Thyroid gland (tissue), 4 donors: ENCODE results near the gene CDHR2. TPM values are rescaled to one million over a fixed set of nuclear protein-coding genes. Genes with fewer than 3 reads are reported as not detected.

Source experiments
- DNase-seq, 2 donors: peaks; one replicate each; pipeline ENCODE4 v3.0.0-alpha.2; 2019
- H3K27ac ChIP-seq, 3 donors: fragments of 200-600 bp; sonication (generic); 1 replicate in 2 of 3; 2 replicates in 1 of 3; pipeline ENCODE4 v1.5.1; 2016 to 2019; ENCODE audit warnings: mild to moderate bottlenecking in 1 of 3, moderate library complexity in 1 of 3
- H3K27me3 ChIP-seq: fragments of 200-600 bp; sonication (generic); one replicate; pipeline ENCODE4 v1.5.1; 2019
- H3K36me3 ChIP-seq, 2 donors: fragments of 200-600 bp; sonication (generic); one replicate each; pipeline ENCODE4 v1.5.1; 2016 to 2019
- H3K4me1 ChIP-seq, 2 donors: fragments of 200-600 bp; sonication (generic); one replicate each; pipeline ENCODE4 v1.5.1; 2017 to 2019
- H3K4me3 ChIP-seq, 3 donors: fragments of 200-600 bp; sonication (generic); replicated peaks in 1 of 3; 1 replicate in 2 of 3; 2 replicates in 1 of 3; pipeline ENCODE4 v1.5.1; 2016; ENCODE audit warnings: mild to moderate bottlenecking in 1 of 3
- H3K9me3 ChIP-seq: fragments of 200-600 bp; sonication (generic); one replicate; pipeline ENCODE4 v1.5.1; 2017
- CTCF ChIP-seq, 6 experiments: fragments of 200-600 bp in 3 of 6; fragments of 450-650 bp in 3 of 6; sonication (generic) in 3 of 6; IDR thresholded peaks; one replicate each; pipeline ENCODE4 v1.5.1; 2016 to 2019; ENCODE audit warnings: antibody characterized with exemption in 6 of 6, mild to moderate bottlenecking in 2 of 6, inconsistent platforms in 1 of 6, moderate library complexity in 1 of 6
- POLR2A ChIP-seq, 2 donors: fragments of 450-650 bp; IDR thresholded peaks; one replicate each; pipeline ENCODE4 v1.6.1; 2017; ENCODE audit warnings: antibody characterized with exemption in 2 of 2, mild to moderate bottlenecking in 2 of 2, moderate library complexity in 1 of 2
- WGBS, 2 donors: methylation state at CpG; one replicate each; pipeline ENCODE4 v1.1.5; 2017; 5-methylcytosine and 5-hydroxymethylcytosine counted together
- intact Hi-C: fragments of 100-400 bp; cut with DNase I; formaldehyde crosslinking; loops from one replicate; pipeline ENCODE4 v1.15.1; 2023
- total RNA-seq, 4 donors: library from RNA; depleted of rRNA; stranded (reverse); fragments of >200 nt; gene quantifications; one replicate each; pipeline ENCODE4 v1.2.3, GENCODE V29; 2016

Gene CDHR2
- total RNA-seq, 4 donors from 2014 or later: 0.11 TPM; not detected in 3

GRCh38 chr5:176624938-176625337 is 75.8 kb downstream of the CDHR2 start:
- no peak for DNase-seq
- Histone ChIP-seq H3K4me3 (no peak overlapping the region), H3K27ac (no peak overlapping the region), H3K27me3 (peaks cover 31% of the 10 kb centered on the region), H3K4me1 (peaks cover 0 to 15% of the 10 kb centered on the region in 2 donors), H3K9me3 (no peaks in the 10 kb centered on the region), H3K36me3 (no peaks in the 10 kb centered on the region)
- WGBS, 2 donors: 65 to 74% methylated on average over 9 of the region's 9 CpGs
- no peak for TF ChIP-seq CTCF (IDR thresholded peaks at IDR 0.05)
- no peak for TF ChIP-seq POLR2A (IDR thresholded peaks at IDR 0.05)
- intact Hi-C loops: no loop called here

GRCh38 chr5:176625512-176625911 is 76.4 kb downstream of the CDHR2 start:
- Histone ChIP-seq H3K4me3 (no peak overlapping the region), H3K27ac (no peak overlapping the region), H3K4me1 (peaks cover 1 to 15% of the 10 kb centered on the region in 2 donors), H3K36me3 (no peaks in the 10 kb centered on the region), H3K27me3 (peaks cover 27% of the 10 kb centered on the region), H3K9me3 (no peaks in the 10 kb centered on the region)
- TF ChIP-seq CTCF (IDR thresholded peaks at IDR 0.05) (no peak), POLR2A (IDR thresholded peaks at IDR 0.05) (no peak)
- DNase-seq: no peak
- intact Hi-C loops: no loop called here
- 81 to 85% methylated on average over 2 of the region's 2 CpGs for WGBS, 2 donors

GRCh38 chr5:176625966-176626875 is 77.1 kb downstream of the CDHR2 start:
- Histone ChIP-seq H3K4me1 (peaks cover 3 to 15% of the 10 kb centered on the region in 2 donors), H3K27ac (no peak overlapping the region), H3K36me3 (no peaks in the 10 kb centered on the region), H3K9me3 (no peaks in the 10 kb centered on the region), H3K4me3 (no peak overlapping the region), H3K27me3 (peaks cover 25% of the 10 kb centered on the region)
- no peak for DNase-seq
- intact Hi-C loops: no loop called here
- TF ChIP-seq POLR2A (IDR thresholded peaks at IDR 0.05): no peak
- TF ChIP-seq CTCF (IDR thresholded peaks at IDR 0.05): no peak
- WGBS, 2 donors: 45 to 55% methylated on average over 21 to 25 of the region's 25 CpGs

- Histone ChIP-seq H3K4me3 (no peak overlapping the region), H3K27ac (no peak overlapping the region), H3K27me3 (peaks cover 22% of the 10 kb centered on the region), H3K9me3 (no peaks in the 10 kb centered on the region), H3K4me1 (peaks cover 3 to 15% of the 10 kb centered on the region in 2 donors), H3K36me3 (no peaks in the 10 kb centered on the region)
- WGBS, 2 donors: 33 to 34% methylated on average over 7 of the region's 7 CpGs
- intact Hi-C loops: no loop called here
- DNase-seq: no peak
- TF ChIP-seq CTCF (IDR thresholded peaks at IDR 0.05): no peak
- TF ChIP-seq POLR2A (IDR thresholded peaks at IDR 0.05): no peak
Measured at GRCh38 chr5:176626876-176627236, 77.7 kb downstream of the CDHR2 start.

- Histone ChIP-seq H3K4me1 (peaks cover 3 to 15% of the 10 kb centered on the region in 2 donors), H3K9me3 (no peaks in the 10 kb centered on the region), H3K36me3 (no peaks in the 10 kb centered on the region), H3K27ac (no peak overlapping the region), H3K27me3 (peaks cover 22% of the 10 kb centered on the region), H3K4me3 (no peak overlapping the region)
- intact Hi-C loops: no loop called here
- WGBS, 2 donors: 65 to 71% methylated on average over 5 of the region's 5 CpGs
- no peak for TF ChIP-seq POLR2A (IDR thresholded peaks at IDR 0.05)
- no peak for TF ChIP-seq CTCF (IDR thresholded peaks at IDR 0.05)
- DNase-seq: no peak
Measured at GRCh38 chr5:176627582-176627981, 78.4 kb downstream of the CDHR2 start.
